DOHH2 (cell line): ENCODE measurements around the gene LIPC.

Experiments
- CTCF ChIP-seq: fragments of 200-600 bp; sonication (generic); IDR thresholded peaks from one replicate; pipeline ENCODE4 v1.5.1; 2014; ENCODE audit warnings: antibody characterized with exemption, mild to moderate bottlenecking, low read depth, low read length; ENCODE audit not compliant: poor library complexity, severe bottlenecking
- EZH2phosphoT487 ChIP-seq: fragments of 200-600 bp; sonication (generic); IDR thresholded peaks from 2 replicates; pipeline ENCODE4 v1.6.1; 2017; ENCODE audit warnings: borderline replicate concordance, mild to moderate bottlenecking, antibody characterized with exemption, low read length, moderate library complexity, mixed read lengths

GRCh38 chr15:58483376-58483775 is 51.6 kb downstream of the LIPC start:
- TF ChIP-seq CTCF (no peak), EZH2phosphoT487 (no peak)
